Astrocyte (in vitro differentiated cells and primary cell): ENCODE data around the gene MED6. TPM values are rescaled to one million over a fixed set of nuclear protein-coding genes. Genes with fewer than 3 reads are reported as not detected.

ENCODE experiments used
- DNase-seq: peaks from one replicate; pipeline ENCODE4 v3.0.0-alpha.2; 2010; ENCODE audit warnings: low read depth
- FAIRE-seq: peaks from 2 replicates; lab custom pipeline; 2011; peaks lifted over from hg19 to GRCh38; lab: Jason Lieb, UNC
- H2AFZ ChIP-seq: 2 replicates; pipeline ENCODE4 v1.6.0; 2012; ENCODE audit warnings: low read depth, low read length, inconsistent platforms
- H3K27ac ChIP-seq: 2 replicates; pipeline ENCODE4 v1.5.1; 2011; ENCODE audit warnings: low read depth, low read length, inconsistent platforms
- H3K27me3 ChIP-seq: 2 replicates; pipeline ENCODE4 v1.6.0; 2011; ENCODE audit warnings: low read length, inconsistent platforms; ENCODE audit not compliant: insufficient read depth
- H3K36me3 ChIP-seq: 2 replicates; pipeline ENCODE4 v1.5.1; 2011; ENCODE audit warnings: low read length, inconsistent platforms; ENCODE audit not compliant: insufficient read depth
- H3K4me1 ChIP-seq: 2 replicates; pipeline ENCODE4 v1.5.1; 2011; ENCODE audit warnings: low read length, inconsistent platforms; ENCODE audit not compliant: insufficient read depth
- H3K4me2 ChIP-seq: 2 replicates; pipeline ENCODE4 v1.6.0; 2012; ENCODE audit warnings: low read length, inconsistent platforms
- H3K4me3 ChIP-seq: 2 replicates; pipeline ENCODE4 v1.5.1; 2011; ENCODE audit warnings: low read depth, mild to moderate bottlenecking, low read length, inconsistent platforms; ENCODE audit not compliant: insufficient read depth
- H3K79me2 ChIP-seq: 2 replicates; pipeline ENCODE4 v1.6.0; 2012; ENCODE audit warnings: mild to moderate bottlenecking, low read length, inconsistent platforms; ENCODE audit not compliant: insufficient read depth
- H3K9ac ChIP-seq: 2 replicates; pipeline ENCODE4 v1.6.0; 2012; ENCODE audit warnings: mild to moderate bottlenecking, low read length, inconsistent platforms
- H3K9me3 ChIP-seq: 2 replicates; pipeline ENCODE4 v1.5.1; 2012; ENCODE audit warnings: low read depth, mild to moderate bottlenecking, low read length, inconsistent platforms; ENCODE audit not compliant: insufficient read depth
- H4K20me1 ChIP-seq: 2 replicates; pipeline ENCODE4 v1.6.0; 2012; ENCODE audit warnings: low read length, inconsistent platforms; ENCODE audit not compliant: insufficient read depth
- H3K27ac Mint-ChIP-seq: one replicate; pipeline ENCODE4 v1.8.0; 2021; ENCODE audit warnings: mild to moderate bottlenecking, mixed read lengths; ENCODE audit not compliant: unreplicated experiment
- H3K27me3 Mint-ChIP-seq: one replicate; pipeline ENCODE4 v1.8.0; 2021; ENCODE audit warnings: low read depth, mixed read lengths; ENCODE audit not compliant: unreplicated experiment
- H3K36me3 Mint-ChIP-seq: one replicate; pipeline ENCODE4 v1.8.0; 2021; ENCODE audit warnings: low read depth, mixed read lengths; ENCODE audit not compliant: unreplicated experiment
- H3K4me1 Mint-ChIP-seq: one replicate; pipeline ENCODE4 v1.8.0; 2021; ENCODE audit warnings: low read depth, mixed read lengths; ENCODE audit not compliant: unreplicated experiment
- H3K4me3 Mint-ChIP-seq: one replicate; pipeline ENCODE4 v1.8.0; 2021; ENCODE audit warnings: mild to moderate bottlenecking, moderate library complexity, mixed read lengths; ENCODE audit not compliant: unreplicated experiment
- H3K9me3 Mint-ChIP-seq: one replicate; pipeline ENCODE4 v1.8.0; 2021; ENCODE audit warnings: mild to moderate bottlenecking, mixed read lengths; ENCODE audit not compliant: unreplicated experiment
- CTCF ChIP-seq: IDR thresholded peaks from 2 replicates; pipeline ENCODE4 v1.5.1; 2011; ENCODE audit warnings: low read depth, mild to moderate bottlenecking, inconsistent platforms, low read length, moderate library complexity; ENCODE audit not compliant: insufficient read depth
- EZH2 ChIP-seq: IDR thresholded peaks from 2 replicates; pipeline ENCODE4 v1.6.1; 2012; ENCODE audit warnings: mild to moderate bottlenecking, low read length, inconsistent platforms; ENCODE audit not compliant: insufficient read depth
- total RNA-seq: library from RNA; stranded (reverse); gene quantifications from 2 replicates; pipeline ENCODE4 v1.2.1, GENCODE V29; 2021

MED6 gene
- total RNA-seq, 1 donor from 2014 or later, result 43.5 TPM

- Mint-ChIP-seq H3K27ac (no peak overlapping the region), H3K4me1 (peaks cover 11% of the 10 kb centered on the region), H3K36me3 (no peaks in the 10 kb centered on the region), H3K27me3 (no peaks in the 10 kb centered on the region), H3K9me3 (no peaks in the 10 kb centered on the region), H3K4me3 (no peak overlapping the region)
- TF ChIP-seq CTCF (no peak), EZH2 (no peak)
- Histone ChIP-seq H3K9ac (no peak overlapping the region), H3K4me1 (peaks cover 7% of the 10 kb centered on the region), H3K79me2 (peaks cover 32% of the 10 kb centered on the region), H3K36me3 (no peaks in the 10 kb centered on the region), H3K27ac (no peak overlapping the region), H3K4me2 (no peak overlapping the region), H3K9me3 (no peaks in the 10 kb centered on the region), H3K27me3 (no peaks in the 10 kb centered on the region), H2AFZ (no peak overlapping the region), H4K20me1 (peaks cover 3% of the 10 kb centered on the region), H3K4me3 (no peak overlapping the region)
- no peak for DNase-seq
- FAIRE-seq, result no peak
Measured at GRCh38 chr14:70602254-70602653, 1.8 kb upstream of the MED6 start.

GRCh38 chr14:70601162-70601561 lies 707 bp upstream of the MED6 start:
- no peaks in the 10 kb centered on the region for H3K9me3 Mint-ChIP-seq
- peaks cover 43% of the 10 kb centered on the region for H3K79me2 ChIP-seq
- H2AFZ ChIP-seq, result peak overlapping the region; percentile 71
- peaks cover 5% of the 10 kb centered on the region for H4K20me1 ChIP-seq
- peak overlapping the region; percentile 88 for H3K4me2 ChIP-seq
- H3K9me3 ChIP-seq, result no peaks in the 10 kb centered on the region
- peak overlapping the region; percentile 67 for H3K9ac ChIP-seq
- no peaks in the 10 kb centered on the region for H3K36me3 Mint-ChIP-seq
- TF ChIP-seq CTCF (no peak), EZH2 (no peak)
- peak overlapping the region; percentile 57 for H3K27ac ChIP-seq
- peaks cover under 1% of the 10 kb centered on the region for H3K36me3 ChIP-seq
- H3K27ac Mint-ChIP-seq, result peak overlapping the region; percentile 86
- FAIRE-seq (no peak), DNase-seq (peak; percentile 60)
- peak overlapping the region; percentile 85 for H3K4me3 Mint-ChIP-seq
- H3K4me3 ChIP-seq, result peak overlapping the region; percentile 59
- peaks cover 11% of the 10 kb centered on the region for H3K4me1 Mint-ChIP-seq
- peaks cover 7% of the 10 kb centered on the region for H3K4me1 ChIP-seq
- no peaks in the 10 kb centered on the region for H3K27me3 Mint-ChIP-seq
- no peaks in the 10 kb centered on the region for H3K27me3 ChIP-seq

GRCh38 chr14:70599345-70599744 lies 1.1 kb downstream of the MED6 start:
- no peaks in the 10 kb centered on the region for H3K27me3 Mint-ChIP-seq
- peaks cover 4% of the 10 kb centered on the region for H3K36me3 ChIP-seq
- TF ChIP-seq CTCF (no peak), EZH2 (no peak)

More at GRCh38 chr14:70599345-70599744, 1.1 kb downstream of the MED6 start:
- Histone ChIP-seq H3K79me2 (peaks cover 60% of the 10 kb centered on the region), H3K9me3 (no peaks in the 10 kb centered on the region), H3K27ac (no peak overlapping the region), H3K27me3 (no peaks in the 10 kb centered on the region), H3K9ac (no peak overlapping the region), H3K4me3 (peak overlapping the region; percentile 100), H3K4me1 (peaks cover 7% of the 10 kb centered on the region), H2AFZ (no peak overlapping the region), H3K4me2 (peak overlapping the region; percentile 91), H4K20me1 (peaks cover 13% of the 10 kb centered on the region)
- H3K4me1 Mint-ChIP-seq, result peaks cover 11% of the 10 kb centered on the region
- DNase-seq (no peak), FAIRE-seq (no peak)
- peak overlapping the region; percentile 100 for H3K4me3 Mint-ChIP-seq
- peak overlapping the region; percentile 3 for H3K27ac Mint-ChIP-seq
- peaks cover 9% of the 10 kb centered on the region for H3K36me3 Mint-ChIP-seq
- no peaks in the 10 kb centered on the region for H3K9me3 Mint-ChIP-seq
